SW 1271 (cell line): Measurements from ENCODE around the gene SAP25.
"Not testable (repeated sequence)": the region's sequence is repeated elsewhere in the genome, so short reads cannot be mapped to it uniquely, and the experiment has no call there.

ENCODE experiments used
- DNase-seq, 2 experiments: peaks; one replicate each; lab custom pipeline; 2025; lab: John Stamatoyannopoulos, UW

The SAP25 gene

GRCh38 chr7:100575746-100576383 is 2.2 kb upstream of the SAP25 start:
- no peak for DNase-seq

GRCh38 chr7:100575206-100575631 is 1.5 kb upstream of the SAP25 start:
- no peak for DNase-seq

GRCh38 chr7:100574362-100575205 is 884 bp upstream of the SAP25 start:
- no peak for DNase-seq

- no peak for DNase-seq
Measured at GRCh38 chr7:100572949-100573675, 588 bp downstream of the SAP25 start.

- no peak for DNase-seq
Measured at GRCh38 chr7:100572281-100572948, 1.3 kb downstream of the SAP25 start.

GRCh38 chr7:100571829-100572116 is 1.9 kb downstream of the SAP25 start:
- no peak for DNase-seq

- DNase-seq = no peak
Measured at GRCh38 chr7:100570954-100571828, 2.5 kb downstream of the SAP25 start.

- no peak for DNase-seq
Measured at GRCh38 chr7:100568896-100569844, 4.5 kb downstream of the SAP25 start.

GRCh38 chr7:100568176-100568895 is 5.4 kb downstream of the SAP25 start:
- DNase-seq = no peak

GRCh38 chr7:100567751-100568175 is 5.9 kb downstream of the SAP25 start:
- no peak for DNase-seq

GRCh38 chr7:100567031-100567730 is 6.5 kb downstream of the SAP25 start:
- no peak for DNase-seq

GRCh38 chr7:100566018-100566531 is 7.6 kb downstream of the SAP25 start:
- no peak for DNase-seq

- DNase-seq = no peak
Measured at GRCh38 chr7:100565133-100565571, 8.5 kb downstream of the SAP25 start.

- not testable (repeated sequence) for DNase-seq
Measured at GRCh38 chr7:100564405-100564804, 9.3 kb downstream of the SAP25 start.

GRCh38 chr7:100563809-100564400 is 9.8 kb downstream of the SAP25 start:
- peak in 1 of 2 experiments; percentile 49 for DNase-seq

- no peak for DNase-seq
Measured at GRCh38 chr7:100563100-100563564, 10.6 kb downstream of the SAP25 start.

GRCh38 chr7:100562195-100563099 is 11.3 kb downstream of the SAP25 start:
- DNase-seq = no peak
